Measurements from ENCODE around the gene MARK4.
A peak's percentile ranks its signal among the peaks of the same experiment; 100 is the strongest.
"Not testable (repeated sequence)": the region's sequence is repeated elsewhere in the genome, so short reads cannot be mapped to it uniquely, and the experiment has no call there.

Gene MARK4

GRCh38 chr19:45321848-45322247, 70.8 kb downstream of the MARK4 start:
- H3K4me3 ChIP-seq (ENCODE audit: low read length), result no peak overlapping the region

GRCh38 chr19:45322311-45322710, 71.2 kb downstream of the MARK4 start:
- H3K27me3 ChIP-seq (ENCODE audit: control insufficient read depth, insufficient read depth, low read length), result peaks cover 3% of the 10 kb centered on the region
- H3K4me3 ChIP-seq (ENCODE audit: low read length), result no peak overlapping the region
- H3K4me1 ChIP-seq (ENCODE audit: control insufficient read depth, insufficient read depth, low read length), result peaks cover 8% of the 10 kb centered on the region
- H3K9ac ChIP-seq (ENCODE audit: low read length), result peak overlapping the region; percentile 30
- H3K27ac ChIP-seq (ENCODE audit: low read depth, low read length), result peak overlapping the region; percentile 79
- no peaks in the 10 kb centered on the region for H3K36me3 ChIP-seq (ENCODE audit: control insufficient read depth, insufficient read depth, low read length)

More at GRCh38 chr19:45321848-45322247, 70.8 kb downstream of the MARK4 start:
- H3K9ac ChIP-seq (ENCODE audit: low read length), result no peak overlapping the region
- H3K27me3 ChIP-seq (ENCODE audit: control insufficient read depth, insufficient read depth, low read length), result peaks cover 3% of the 10 kb centered on the region
- no peaks in the 10 kb centered on the region for H3K36me3 ChIP-seq (ENCODE audit: control insufficient read depth, insufficient read depth, low read length)
- H3K27ac ChIP-seq (ENCODE audit: low read depth, low read length), result no peak overlapping the region
- peaks cover 8% of the 10 kb centered on the region for H3K4me1 ChIP-seq (ENCODE audit: control insufficient read depth, insufficient read depth, low read length)

- H3K4me3 ChIP-seq (ENCODE audit: low read length), result peak within 1 kb of the TSS; percentile 42
- no peaks in the 10 kb centered on the region for H3K36me3 ChIP-seq (ENCODE audit: control insufficient read depth, insufficient read depth, low read length)
- H3K4me1 ChIP-seq (ENCODE audit: control insufficient read depth, insufficient read depth, low read length), result peaks cover 8% of the 10 kb centered on the region
- H3K27ac ChIP-seq (ENCODE audit: low read depth, low read length), result peak within 1 kb of the TSS; percentile 79
- peaks cover 3% of the 10 kb centered on the region for H3K27me3 ChIP-seq (ENCODE audit: control insufficient read depth, insufficient read depth, low read length)
- H3K9ac ChIP-seq (ENCODE audit: low read length), result peak within 1 kb of the TSS; percentile 30
Observed at GRCh38 chr19:45322744-45323281, 71.7 kb downstream of the MARK4 start, which contains the start of gene CKM. CKM (minus strand) TSS chr19:45322875; CDS start chr19:45319713, 3,162 bp downstream.

- peaks cover 3% of the 10 kb centered on the region for H3K27me3 ChIP-seq (ENCODE audit: control insufficient read depth, insufficient read depth, low read length)
- H3K4me1 ChIP-seq (ENCODE audit: control insufficient read depth, insufficient read depth, low read length), result peaks cover 8% of the 10 kb centered on the region
- H3K9ac ChIP-seq (ENCODE audit: low read length), result peak overlapping the region; percentile 5
- H3K4me3 ChIP-seq (ENCODE audit: low read length), result peak overlapping the region; percentile 42
- H3K27ac ChIP-seq (ENCODE audit: low read depth, low read length), result peak overlapping the region; percentile 79
- H3K36me3 ChIP-seq (ENCODE audit: control insufficient read depth, insufficient read depth, low read length), result no peaks in the 10 kb centered on the region
Observed at GRCh38 chr19:45323671-45324081, 72.6 kb downstream of the MARK4 start.

DNA sequence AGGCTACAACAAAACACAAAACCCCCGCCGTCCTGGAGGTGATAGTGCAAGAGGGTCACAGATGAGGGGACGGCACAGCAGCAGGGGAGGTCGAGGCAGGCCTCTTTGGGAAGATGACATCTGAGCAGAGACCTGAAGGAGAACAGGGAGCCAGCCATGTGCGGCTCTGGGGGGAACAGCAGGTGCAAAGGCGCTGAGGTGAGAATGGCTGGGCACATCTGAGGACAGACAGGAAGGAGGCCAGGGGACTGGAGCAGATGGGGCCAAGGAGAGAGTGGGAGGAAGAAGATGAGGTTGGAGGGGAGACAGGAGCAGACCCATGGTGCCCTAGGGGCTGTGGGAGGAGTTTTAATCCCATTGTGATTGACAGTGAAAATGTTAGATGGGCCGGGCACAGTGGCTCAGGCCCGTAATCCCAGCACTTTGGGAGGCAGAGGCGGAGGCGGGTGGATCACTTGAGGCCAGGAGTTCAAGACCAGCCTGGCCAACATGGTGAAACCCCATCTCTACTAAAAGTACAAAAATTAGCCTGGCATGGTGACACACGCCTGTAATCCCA, 73.4 kb downstream of the MARK4 start:
- Histone ChIP-seq H3K4me1 (ENCODE audit: control insufficient read depth, insufficient read depth, low read length) (peaks cover 8% of the 10 kb centered on the region), H3K4me3 (ENCODE audit: low read length) (peak overlapping the region; percentile 1), H3K36me3 (ENCODE audit: control insufficient read depth, insufficient read depth, low read length) (no peaks in the 10 kb centered on the region), H3K27me3 (ENCODE audit: control insufficient read depth, insufficient read depth, low read length) (peaks cover 3% of the 10 kb centered on the region), H3K9ac (ENCODE audit: low read length) (no peak overlapping the region), H3K27ac (ENCODE audit: low read depth, low read length) (peak overlapping the region; percentile 79)

DNA sequence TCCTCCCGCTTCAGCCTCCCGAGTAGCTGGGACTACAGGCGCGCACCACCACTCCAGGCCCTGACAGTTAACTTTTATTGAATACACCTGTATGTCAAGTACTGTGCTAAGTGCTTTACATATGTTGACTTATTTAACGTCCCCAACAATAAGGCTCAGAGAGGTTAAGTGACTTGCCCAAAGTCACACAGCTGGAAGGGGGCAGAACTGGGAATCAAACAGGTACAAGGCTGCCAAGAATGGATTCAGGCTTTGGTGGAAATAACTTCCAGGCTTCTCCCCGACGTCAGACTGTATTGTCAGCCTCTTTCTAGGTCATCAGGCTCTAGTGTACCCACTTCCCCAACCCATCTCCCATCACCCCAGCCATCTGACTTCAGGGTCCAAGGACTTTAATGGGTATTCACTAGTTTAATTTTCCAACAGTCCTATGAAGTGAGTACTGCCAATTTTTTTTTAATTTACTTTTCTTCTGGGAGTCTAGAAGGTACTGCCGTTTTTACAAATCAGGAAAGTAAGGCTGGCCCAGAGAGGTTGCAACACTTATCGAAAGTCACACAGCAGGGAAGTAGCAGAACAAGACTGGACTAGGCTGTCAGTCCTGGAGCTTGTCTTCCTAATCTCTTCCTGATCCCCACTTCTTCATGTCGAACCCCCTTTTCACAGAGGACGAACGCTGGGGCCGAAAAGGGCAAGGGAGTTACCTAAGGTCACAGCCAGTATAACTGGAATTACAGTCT, 76.5 kb downstream of the MARK4 start:
- H3K9ac ChIP-seq (ENCODE audit: low read length), result no peak overlapping the region
- no peaks in the 10 kb centered on the region for H3K36me3 ChIP-seq (ENCODE audit: control insufficient read depth, insufficient read depth, low read length)
- peaks cover 3% of the 10 kb centered on the region for H3K27me3 ChIP-seq (ENCODE audit: control insufficient read depth, insufficient read depth, low read length)
- no peak overlapping the region for H3K4me3 ChIP-seq (ENCODE audit: low read length)
- H3K27ac ChIP-seq (ENCODE audit: low read depth, low read length), result no peak overlapping the region
- peaks cover 5% of the 10 kb centered on the region for H3K4me1 ChIP-seq (ENCODE audit: control insufficient read depth, insufficient read depth, low read length)

GRCh38 chr19:45331411-45331810, 80.3 kb downstream of the MARK4 start:
- Histone ChIP-seq H3K27me3 (ENCODE audit: control insufficient read depth, insufficient read depth, low read length) (no peaks in the 10 kb centered on the region), H3K4me1 (ENCODE audit: control insufficient read depth, insufficient read depth, low read length) (peaks cover 1% of the 10 kb centered on the region), H3K4me3 (ENCODE audit: low read length) (no peak overlapping the region), H3K9ac (ENCODE audit: low read length) (no peak overlapping the region), H3K27ac (ENCODE audit: low read depth, low read length) (no peak overlapping the region), H3K36me3 (ENCODE audit: control insufficient read depth, insufficient read depth, low read length) (no peaks in the 10 kb centered on the region)

DNA sequence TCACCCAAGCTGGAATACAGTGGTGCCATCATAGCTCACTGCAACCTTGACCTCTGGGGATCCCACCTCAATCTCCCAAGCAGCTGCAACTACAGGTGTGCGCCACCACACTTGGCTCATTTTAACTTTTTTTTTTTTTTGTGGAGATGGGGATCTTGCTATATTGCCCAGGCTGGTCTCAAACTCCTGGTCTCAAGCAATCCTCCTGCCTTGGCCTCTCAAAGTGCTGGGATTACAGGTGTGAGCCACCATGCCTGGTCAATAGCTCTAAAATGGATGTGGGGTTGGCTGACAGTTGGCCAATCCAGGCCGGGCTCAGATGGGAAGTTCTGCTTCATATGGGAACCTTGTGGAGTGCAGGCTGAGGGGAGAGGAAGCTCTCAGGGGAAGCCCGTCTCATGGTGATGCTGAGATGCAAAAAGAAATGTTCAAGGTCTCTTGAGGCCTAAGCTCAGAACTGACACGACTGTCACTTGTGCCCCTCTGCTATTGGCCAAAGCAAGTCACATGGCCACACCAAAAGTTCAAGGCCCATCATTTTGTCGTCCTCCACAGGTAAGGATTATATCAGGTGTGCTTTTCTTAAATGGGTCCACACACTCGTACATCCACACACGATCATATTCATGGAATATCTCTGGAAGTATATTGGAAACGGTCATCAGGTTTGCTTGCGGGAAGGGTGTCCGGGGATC, 82.7 kb downstream of the MARK4 start:
- Histone ChIP-seq H3K4me3 (ENCODE audit: low read length) (no peak overlapping the region), H3K36me3 (ENCODE audit: control insufficient read depth, insufficient read depth, low read length) (no peaks in the 10 kb centered on the region), H3K4me1 (ENCODE audit: control insufficient read depth, insufficient read depth, low read length) (no peaks in the 10 kb centered on the region), H3K9ac (ENCODE audit: low read length) (no peak overlapping the region), H3K27me3 (ENCODE audit: control insufficient read depth, insufficient read depth, low read length) (no peaks in the 10 kb centered on the region), H3K27ac (ENCODE audit: low read depth, low read length) (no peak overlapping the region)

- H3K27me3 ChIP-seq (ENCODE audit: control insufficient read depth, insufficient read depth, low read length); H3K4me3 ChIP-seq (ENCODE audit: low read length); H3K36me3 ChIP-seq (ENCODE audit: control insufficient read depth, insufficient read depth, low read length); H3K9ac ChIP-seq (ENCODE audit: low read length); H3K4me1 ChIP-seq (ENCODE audit: control insufficient read depth, insufficient read depth, low read length); H3K27ac ChIP-seq (ENCODE audit: low read depth, low read length): not testable (repeated sequence)
Observed at GRCh38 chr19:45334881-45335280, 83.8 kb downstream of the MARK4 start.

- H3K36me3 ChIP-seq (ENCODE audit: control insufficient read depth, insufficient read depth, low read length), result no peaks in the 10 kb centered on the region
- H3K4me3 ChIP-seq (ENCODE audit: low read length), result no peak overlapping the region
- H3K27me3 ChIP-seq (ENCODE audit: control insufficient read depth, insufficient read depth, low read length), result peaks cover 8% of the 10 kb centered on the region
- no peak overlapping the region for H3K27ac ChIP-seq (ENCODE audit: low read depth, low read length)
- no peaks in the 10 kb centered on the region for H3K4me1 ChIP-seq (ENCODE audit: control insufficient read depth, insufficient read depth, low read length)
- H3K9ac ChIP-seq (ENCODE audit: low read length), result no peak overlapping the region
Observed at GRCh38 chr19:45336696-45337251, 85.7 kb downstream of the MARK4 start.

DNA sequence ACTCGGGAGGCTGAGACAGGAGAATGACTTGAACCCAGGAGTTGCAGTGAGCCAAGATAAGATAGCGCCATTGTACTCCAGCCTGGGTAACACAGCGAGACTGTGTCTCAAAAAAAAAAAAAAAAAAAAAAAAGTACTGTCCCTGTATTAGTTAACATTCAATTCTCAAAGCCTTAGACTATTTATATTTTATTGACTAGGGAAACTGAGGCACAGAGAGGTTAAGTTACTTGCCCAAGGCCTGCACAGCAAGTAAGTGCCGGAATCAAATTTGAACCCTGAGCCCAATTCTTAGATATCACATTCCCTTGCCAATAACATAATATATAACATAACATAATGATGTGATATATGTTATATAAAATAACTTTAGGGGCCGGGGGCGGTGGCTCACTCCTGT, 88.6 kb downstream of the MARK4 start:
- H3K4me1 ChIP-seq (ENCODE audit: control insufficient read depth, insufficient read depth, low read length), result no peaks in the 10 kb centered on the region
- peaks cover 10% of the 10 kb centered on the region for H3K27me3 ChIP-seq (ENCODE audit: control insufficient read depth, insufficient read depth, low read length)
- no peak overlapping the region for H3K9ac ChIP-seq (ENCODE audit: low read length)
- no peak overlapping the region for H3K27ac ChIP-seq (ENCODE audit: low read depth, low read length)
- H3K36me3 ChIP-seq (ENCODE audit: control insufficient read depth, insufficient read depth, low read length), result no peaks in the 10 kb centered on the region
- no peak overlapping the region for H3K4me3 ChIP-seq (ENCODE audit: low read length)

GRCh38 chr19:45340232-45340898, 89.3 kb downstream of the MARK4 start, which contains the start of gene KLC3:
KLC3 (plus strand) TSS chr19:45340750; CDS start chr19:45345542, 4,792 bp downstream.
- Histone ChIP-seq H3K4me3 (ENCODE audit: low read length) (no peak within 1 kb of the TSS), H3K4me1 (ENCODE audit: control insufficient read depth, insufficient read depth, low read length) (no peaks in the 10 kb centered on the region), H3K27me3 (ENCODE audit: control insufficient read depth, insufficient read depth, low read length) (peaks cover 10% of the 10 kb centered on the region), H3K27ac (ENCODE audit: low read depth, low read length) (no peak within 1 kb of the TSS), H3K9ac (ENCODE audit: low read length) (no peak within 1 kb of the TSS), H3K36me3 (ENCODE audit: control insufficient read depth, insufficient read depth, low read length) (no peaks in the 10 kb centered on the region)

Measured in rectal smooth muscle tissue (tissue), 1 donor.